Measurements from ENCODE around the gene ABCB6. TPM values are rescaled to one million over a fixed set of nuclear protein-coding genes. Genes with fewer than 3 reads are reported as not detected.

The ABCB6 gene
- total RNA-seq, 1 experiment from 2014 or later = 27.5 TPM

- peak; percentile 90 for DNase-seq (ENCODE audit: low read depth)
These were observed 26.6 kb upstream of the ABCB6 start, which contains the start of the genes GLB1L and STK16 for GRCh38 chr2:219245148-219245898. GLB1L (minus strand) TSS chr2:219245444; CDS start chr2:219243573, 1,871 bp downstream. STK16 (plus strand) TSS chr2:219245479; CDS start chr2:219246000, 521 bp downstream.

- DNase-seq (ENCODE audit: low read depth) = no peak
These were observed 26.0 kb upstream of the ABCB6 start for GRCh38 chr2:219244789-219245147.

GRCh38 chr2:219243291-219243761 lies 24.6 kb upstream of the ABCB6 start:
- no peak for DNase-seq (ENCODE audit: low read depth)

DNA sequence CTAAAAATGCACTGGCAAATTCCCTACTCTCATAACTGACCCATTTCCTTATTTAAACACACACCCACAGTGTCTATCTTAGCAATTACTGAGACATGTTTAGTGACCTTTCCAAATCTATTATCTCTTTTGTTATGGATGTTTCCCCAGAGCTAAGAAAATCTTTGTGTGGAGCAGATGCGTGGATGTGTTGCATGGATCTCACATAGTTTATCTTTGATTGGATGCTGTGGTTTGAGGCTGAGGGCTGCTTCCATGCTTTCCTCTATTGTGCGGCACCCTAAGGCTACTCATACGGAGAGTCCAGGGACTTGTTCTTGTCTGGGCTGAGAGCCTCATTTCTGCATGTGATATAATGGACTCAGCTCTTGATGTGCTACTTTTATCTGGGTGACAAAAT lies 15.6 kb upstream of the ABCB6 start:
- no peak for DNase-seq (ENCODE audit: low read depth)

- DNase-seq (ENCODE audit: low read depth) = peak; percentile 81
These were observed 11.3 kb upstream of the ABCB6 start for GRCh38 chr2:219230059-219230540.

GRCh38 chr2:219229305-219230058 lies 10.7 kb upstream of the ABCB6 start, which contains the start of the genes ANKZF1 and ATG9A:
ANKZF1 (plus strand) TSS chr2:219229806; CDS start chr2:219230258, 452 bp downstream.
ATG9A (minus strand) TSS chr2:219229636; CDS start chr2:219228024, 1,612 bp downstream.
- peak; percentile 99 for DNase-seq (ENCODE audit: low read depth)

GRCh38 chr2:219228911-219229304 lies 10.2 kb upstream of the ABCB6 start:
- no peak for DNase-seq (ENCODE audit: low read depth)

- DNase-seq (ENCODE audit: low read depth) = no peak
These were observed 9.5 kb upstream of the ABCB6 start for GRCh38 chr2:219228041-219228910.

- DNase-seq (ENCODE audit: low read depth) = no peak
These were observed 6.6 kb upstream of the ABCB6 start for GRCh38 chr2:219225350-219225749.

DNA sequence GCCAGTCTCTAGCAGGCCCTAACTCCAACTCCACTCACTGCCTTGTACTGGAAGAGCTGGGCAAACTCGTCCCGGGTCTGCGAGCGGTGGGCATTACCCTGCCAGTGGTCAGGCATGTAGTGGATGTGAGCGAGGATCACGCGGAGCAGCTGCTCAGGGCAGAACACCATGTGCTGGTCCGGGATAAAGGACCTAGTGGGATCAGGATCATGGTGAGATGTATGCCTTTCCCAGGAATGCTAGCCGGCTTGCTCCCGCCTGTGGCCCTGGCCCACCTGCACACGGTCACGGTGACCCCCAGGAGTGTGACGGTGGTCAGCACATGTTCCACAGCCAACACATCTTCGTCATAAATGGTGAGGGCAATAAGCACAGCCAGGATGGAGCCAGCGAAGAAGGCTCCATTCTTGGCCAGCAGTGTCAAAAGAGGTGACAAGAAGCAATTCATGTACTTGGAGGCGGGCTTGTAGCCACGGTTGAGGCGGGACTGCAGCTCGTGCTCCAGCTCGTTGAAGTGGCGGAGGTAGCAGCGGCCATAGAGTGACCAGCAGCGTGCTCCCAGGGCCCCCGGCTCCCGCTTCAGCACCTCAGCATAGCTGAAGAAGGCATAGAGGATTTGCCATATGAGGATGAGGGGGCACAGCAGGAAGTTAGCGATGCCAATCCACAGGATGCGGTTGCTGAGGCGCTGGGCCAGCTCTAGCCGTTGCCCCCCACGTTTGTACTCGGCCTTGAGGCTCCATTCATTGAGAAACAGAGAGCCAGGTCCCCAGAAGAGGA lies 5.3 kb upstream of the ABCB6 start:
- DNase-seq (ENCODE audit: low read depth) = no peak

DNA sequence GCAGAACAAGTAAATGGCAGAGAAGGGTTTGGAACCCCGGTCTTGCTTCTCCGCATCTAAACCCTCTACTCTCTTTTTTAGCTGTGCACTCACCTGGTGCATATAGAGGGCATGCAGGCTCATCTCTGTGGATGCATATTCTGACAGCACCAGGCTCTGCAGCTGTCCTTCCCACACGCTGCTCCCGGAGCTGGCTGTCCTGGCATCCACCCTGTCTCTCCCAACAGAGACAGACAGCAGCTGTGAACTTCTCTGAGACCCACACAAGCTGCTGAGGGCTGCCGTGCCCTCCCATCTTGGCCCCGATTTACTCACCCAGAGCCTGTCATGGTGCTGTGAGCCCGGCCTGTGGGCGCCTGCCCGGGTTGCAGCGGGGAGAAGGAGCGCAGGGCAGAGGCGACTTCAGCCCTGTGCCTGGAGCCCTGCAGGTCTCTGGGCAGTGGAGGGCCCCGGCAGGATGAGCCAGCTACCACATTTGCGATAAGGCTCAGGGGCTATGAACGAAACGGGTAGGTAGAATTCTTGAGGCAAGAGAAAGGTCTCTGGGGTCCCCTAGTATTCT lies 3.3 kb upstream of the ABCB6 start:
- DNase-seq (ENCODE audit: low read depth) = no peak

- no peak for DNase-seq (ENCODE audit: low read depth)
These were observed 2.1 kb upstream of the ABCB6 start for GRCh38 chr2:219220652-219221402.

GRCh38 chr2:219219784-219220532 lies 1.2 kb upstream of the ABCB6 start:
- no peak for DNase-seq (ENCODE audit: low read depth)

GRCh38 chr2:219218217-219218731 lies 484 bp downstream of the ABCB6 start:
- DNase-seq (ENCODE audit: low read depth) = peak; percentile 82

DNA sequence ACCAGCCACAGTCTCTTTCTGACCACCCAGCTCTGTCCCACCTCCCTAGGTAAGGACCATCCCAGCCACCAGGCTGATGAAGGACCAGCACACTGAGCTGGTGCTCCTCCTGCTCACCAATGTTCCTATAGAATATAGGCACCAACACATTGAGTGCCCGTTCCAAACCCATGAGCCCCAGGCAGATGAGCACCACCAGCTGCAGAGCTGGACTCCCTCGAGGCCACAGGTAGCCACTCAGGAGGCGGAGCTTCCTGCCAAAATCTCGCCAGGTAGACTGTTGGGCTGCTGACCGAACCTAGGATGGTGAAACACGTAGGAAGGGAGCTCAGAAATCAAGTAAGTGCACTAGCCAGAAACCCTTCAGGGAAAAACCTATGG lies 2.2 kb downstream of the ABCB6 start:
- DNase-seq (ENCODE audit: low read depth) = no peak

GRCh38 chr2:219215871-219216534 lies 2.8 kb downstream of the ABCB6 start:
- no peak for DNase-seq (ENCODE audit: low read depth)

DNA sequence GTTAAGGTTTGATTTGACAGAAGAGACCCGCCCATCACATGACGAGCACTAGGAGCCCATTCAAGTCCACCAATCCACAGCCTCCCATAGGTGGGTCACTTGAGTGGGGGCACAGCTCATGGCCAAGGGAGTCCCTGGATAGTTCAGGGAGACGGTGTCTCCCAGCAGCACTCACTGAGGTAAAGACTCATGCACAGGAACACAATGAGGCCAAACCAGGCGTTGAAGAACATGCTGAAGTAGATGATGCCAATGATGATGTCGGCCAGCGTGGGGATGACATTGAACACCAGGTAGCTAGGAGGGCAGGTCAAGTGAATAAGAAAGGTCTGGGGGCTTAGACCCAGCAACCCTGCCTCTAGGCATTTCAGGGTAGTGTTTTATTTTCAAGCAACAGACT lies 4.0 kb downstream of the ABCB6 start:
- no peak for DNase-seq (ENCODE audit: low read depth)

DNA sequence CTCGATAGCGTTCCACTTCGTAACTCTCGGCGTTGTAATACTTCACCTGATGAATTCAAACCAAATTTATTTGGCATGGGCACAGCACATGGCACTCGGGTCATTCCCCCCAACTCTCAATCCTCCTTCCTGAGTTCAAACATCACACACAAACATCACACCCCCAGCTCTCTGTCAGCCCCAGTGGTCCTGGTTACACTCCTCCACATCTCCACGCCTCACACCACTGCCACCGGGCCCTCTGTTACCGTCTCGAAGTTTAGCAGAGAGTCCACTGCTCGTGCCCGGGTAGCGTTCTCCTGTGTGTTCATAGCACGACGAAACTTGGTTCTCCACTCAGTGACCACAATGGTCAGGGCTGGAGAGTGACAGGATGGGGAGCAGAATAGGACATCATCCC lies 4.6 kb downstream of the ABCB6 start:
- no peak for DNase-seq (ENCODE audit: low read depth)

Measured in M059J (cell line).